Measurements from ENCODE around the gene TKFC. TPM values are rescaled to one million over a fixed set of nuclear protein-coding genes. Genes with fewer than 3 reads are reported as not detected.

Gene TKFC
- total and polyA plus RNA-seq, 9 of the 15 experiments (the other 6 are each of a cell fraction or from before 2014, with no cell fraction given) = 2.0 to 61.7 (median 28.5) TPM

DNA sequence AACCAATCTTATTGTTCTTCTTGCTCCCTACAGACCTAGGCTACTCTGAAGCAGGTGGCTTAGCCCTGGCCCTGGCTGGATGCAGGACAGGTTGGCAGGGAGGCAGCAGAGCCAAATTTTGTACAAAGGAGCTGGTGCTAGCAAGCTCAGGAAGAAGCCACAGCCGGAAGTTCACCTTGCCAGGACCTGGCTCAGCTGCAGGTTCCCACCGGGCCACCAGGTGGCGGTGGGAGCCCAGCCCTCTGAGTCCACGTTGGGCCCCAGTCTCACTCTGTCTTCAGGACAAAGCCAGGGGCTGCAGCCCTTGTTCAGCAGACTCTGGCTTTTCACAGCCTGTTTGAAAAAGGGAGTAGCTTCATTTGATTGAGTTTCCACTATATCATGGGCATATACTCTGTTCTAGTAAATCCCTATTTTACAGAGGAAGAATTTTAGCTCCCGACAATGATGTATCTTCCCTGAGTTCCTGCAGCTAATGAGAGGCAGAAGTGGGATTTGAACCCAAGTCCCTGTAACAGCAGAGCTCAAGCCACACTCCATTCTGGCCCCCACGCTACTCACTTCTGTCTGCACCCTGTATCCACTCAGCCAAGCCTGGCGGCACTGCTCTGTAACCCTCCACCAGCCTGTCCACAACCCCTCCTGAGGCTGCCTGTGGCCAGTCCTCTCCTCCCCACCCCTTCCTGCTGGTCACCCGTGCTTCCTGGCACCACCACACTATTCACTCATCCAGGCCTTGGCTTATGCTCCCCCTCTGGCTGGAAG, 3.3 kb downstream of the TKFC start (continued):
- TF ChIP-seq, protein P1, sequence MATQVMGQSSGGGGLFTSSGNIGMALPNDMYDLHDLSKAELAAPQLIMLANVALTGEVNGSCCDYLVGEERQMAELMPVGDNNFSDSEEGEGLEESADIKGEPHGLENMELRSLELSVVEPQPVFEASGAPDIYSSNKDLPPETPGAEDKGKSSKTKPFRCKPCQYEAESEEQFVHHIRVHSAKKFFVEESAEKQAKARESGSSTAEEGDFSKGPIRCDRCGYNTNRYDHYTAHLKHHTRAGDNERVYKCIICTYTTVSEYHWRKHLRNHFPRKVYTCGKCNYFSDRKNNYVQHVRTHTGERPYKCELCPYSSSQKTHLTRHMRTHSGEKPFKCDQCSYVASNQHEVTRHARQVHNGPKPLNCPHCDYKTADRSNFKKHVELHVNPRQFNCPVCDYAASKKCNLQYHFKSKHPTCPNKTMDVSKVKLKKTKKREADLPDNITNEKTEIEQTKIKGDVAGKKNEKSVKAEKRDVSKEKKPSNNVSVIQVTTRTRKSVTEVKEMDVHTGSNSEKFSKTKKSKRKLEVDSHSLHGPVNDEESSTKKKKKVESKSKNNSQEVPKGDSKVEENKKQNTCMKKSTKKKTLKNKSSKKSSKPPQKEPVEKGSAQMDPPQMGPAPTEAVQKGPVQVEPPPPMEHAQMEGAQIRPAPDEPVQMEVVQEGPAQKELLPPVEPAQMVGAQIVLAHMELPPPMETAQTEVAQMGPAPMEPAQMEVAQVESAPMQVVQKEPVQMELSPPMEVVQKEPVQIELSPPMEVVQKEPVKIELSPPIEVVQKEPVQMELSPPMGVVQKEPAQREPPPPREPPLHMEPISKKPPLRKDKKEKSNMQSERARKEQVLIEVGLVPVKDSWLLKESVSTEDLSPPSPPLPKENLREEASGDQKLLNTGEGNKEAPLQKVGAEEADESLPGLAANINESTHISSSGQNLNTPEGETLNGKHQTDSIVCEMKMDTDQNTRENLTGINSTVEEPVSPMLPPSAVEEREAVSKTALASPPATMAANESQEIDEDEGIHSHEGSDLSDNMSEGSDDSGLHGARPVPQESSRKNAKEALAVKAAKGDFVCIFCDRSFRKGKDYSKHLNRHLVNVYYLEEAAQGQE (IDR thresholded peaks at IDR 0.05; ENCODE audit: borderline replicate concordance) = peak; percentile 95
- TF ChIP-seq, protein P1 (CRISPR knock-in tag; IDR thresholded peaks at IDR 0.05; ENCODE audit: low read depth) = no peak
- TF ChIP-seq GABPB1 (CRISPR knock-in tag; IDR thresholded peaks at IDR 0.05) = peak; percentile 79
- no peak for TF ChIP-seq MTA1 (IDR thresholded peaks at IDR 0.05; ENCODE audit: borderline replicate concordance)
- TF ChIP-seq ETV1 (tag; conservative IDR thresholded peaks at IDR 0.05; ENCODE audit: low read depth) = peak; percentile 92
- TF ChIP-seq LCOR (CRISPR knock-in tag; IDR thresholded peaks at IDR 0.05) = peak; percentile 79
- no peak for TF ChIP-seq KLF13 (tag; IDR thresholded peaks at IDR 0.05; ENCODE audit: borderline replicate concordance, low read depth)
- peak; percentile 28 for TF ChIP-seq TBP (optimal IDR thresholded peaks at IDR 0.05; ENCODE audit: low read depth, low read length)
- peak in 1 of 2 experiments; percentile 61; a peak in 1 of 3 replicates for TF ChIP-seq CBX3 (IDR thresholded peaks at IDR 0.05; ENCODE audit: borderline replicate concordance in 1 of 2, low read length in 2 of 2)
- peak; percentile 85 for TF ChIP-seq ARID2 (IDR thresholded peaks at IDR 0.05)
- TF ChIP-seq NR2C2 (CRISPR knock-in tag; IDR thresholded peaks at IDR 0.05) = 0 out of 2 replicates have a peak, but pooled peaks have one; percentile 50
- TF ChIP-seq NR2C2 (tag; IDR thresholded peaks at IDR 0.05) = no peak
- TF ChIP-seq HLTF (IDR thresholded peaks at IDR 0.05) = no peak
- no peak for TF ChIP-seq CEBPB (tag; IDR thresholded peaks at IDR 0.05)
- 0 out of 2 replicates have a peak, but pooled peaks have one; percentile 15 for TF ChIP-seq EP400 (IDR thresholded peaks at IDR 0.05)
- TF ChIP-seq, protein P2, sequence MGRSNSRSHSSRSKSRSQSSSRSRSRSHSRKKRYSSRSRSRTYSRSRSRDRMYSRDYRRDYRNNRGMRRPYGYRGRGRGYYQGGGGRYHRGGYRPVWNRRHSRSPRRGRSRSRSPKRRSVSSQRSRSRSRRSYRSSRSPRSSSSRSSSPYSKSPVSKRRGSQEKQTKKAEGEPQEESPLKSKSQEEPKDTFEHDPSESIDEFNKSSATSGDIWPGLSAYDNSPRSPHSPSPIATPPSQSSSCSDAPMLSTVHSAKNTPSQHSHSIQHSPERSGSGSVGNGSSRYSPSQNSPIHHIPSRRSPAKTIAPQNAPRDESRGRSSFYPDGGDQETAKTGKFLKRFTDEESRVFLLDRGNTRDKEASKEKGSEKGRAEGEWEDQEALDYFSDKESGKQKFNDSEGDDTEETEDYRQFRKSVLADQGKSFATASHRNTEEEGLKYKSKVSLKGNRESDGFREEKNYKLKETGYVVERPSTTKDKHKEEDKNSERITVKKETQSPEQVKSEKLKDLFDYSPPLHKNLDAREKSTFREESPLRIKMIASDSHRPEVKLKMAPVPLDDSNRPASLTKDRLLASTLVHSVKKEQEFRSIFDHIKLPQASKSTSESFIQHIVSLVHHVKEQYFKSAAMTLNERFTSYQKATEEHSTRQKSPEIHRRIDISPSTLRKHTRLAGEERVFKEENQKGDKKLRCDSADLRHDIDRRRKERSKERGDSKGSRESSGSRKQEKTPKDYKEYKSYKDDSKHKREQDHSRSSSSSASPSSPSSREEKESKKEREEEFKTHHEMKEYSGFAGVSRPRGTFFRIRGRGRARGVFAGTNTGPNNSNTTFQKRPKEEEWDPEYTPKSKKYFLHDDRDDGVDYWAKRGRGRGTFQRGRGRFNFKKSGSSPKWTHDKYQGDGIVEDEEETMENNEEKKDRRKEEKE (IDR thresholded peaks at IDR 0.05; ENCODE audit: borderline replicate concordance in 1 of 2, control insufficient read depth in 1 of 2, low read depth in 2 of 2, low read length in 1 of 2) = no peak
- peak; percentile 46; the same call in 1 of the 2 replicates for TF ChIP-seq KLF16 (IDR thresholded peaks at IDR 0.05)
- TF ChIP-seq ZNF274 (IDR thresholded peaks at IDR 0.05; ENCODE audit: borderline replicate concordance, low read depth, low read length) = no peak

Data from K562 (cell line).